Osteocyte (in vitro differentiated cells): ENCODE results near the gene POLR2C. TPM values are rescaled to one million over a fixed set of nuclear protein-coding genes. Genes with fewer than 3 reads are reported as not detected.

Experiments used
- DNase-seq: peaks from one replicate; pipeline ENCODE4 v3.0.0; 2021; ENCODE audit warnings: mixed read lengths; ENCODE audit not compliant: unreplicated experiment; ENCODE audit errors: extremely low spot score
- H3K27ac Mint-ChIP-seq: one replicate; pipeline ENCODE4 v1.8.0; 2021; ENCODE audit warnings: mild to moderate bottlenecking, mixed read lengths; ENCODE audit not compliant: unreplicated experiment
- H3K27me3 Mint-ChIP-seq: one replicate; pipeline ENCODE4 v1.8.0; 2021; ENCODE audit warnings: mixed read lengths; ENCODE audit not compliant: unreplicated experiment
- H3K36me3 Mint-ChIP-seq: one replicate; pipeline ENCODE4 v1.8.0; 2021; ENCODE audit warnings: mixed read lengths; ENCODE audit not compliant: unreplicated experiment
- H3K4me1 Mint-ChIP-seq: one replicate; pipeline ENCODE4 v1.8.0; 2021; ENCODE audit warnings: mixed read lengths; ENCODE audit not compliant: unreplicated experiment
- H3K4me3 Mint-ChIP-seq: one replicate; pipeline ENCODE4 v1.8.0; 2021; ENCODE audit warnings: mild to moderate bottlenecking, moderate library complexity, mixed read lengths; ENCODE audit not compliant: unreplicated experiment
- H3K9me3 Mint-ChIP-seq: one replicate; pipeline ENCODE4 v1.8.0; 2021; ENCODE audit warnings: mixed read lengths; ENCODE audit not compliant: unreplicated experiment
- CTCF ChIP-seq: fragments of 200-600 bp; sonication (generic); IDR thresholded peaks from 2 replicates; pipeline ENCODE4 v1.5.0; 2021; ENCODE audit warnings: antibody characterized with exemption, mild to moderate bottlenecking, moderate library complexity
- total RNA-seq: library from RNA; stranded (reverse); gene quantifications from 2 replicates; pipeline ENCODE4 v1.2.1, GENCODE V29; 2021

The POLR2C gene
- total RNA-seq, 1 donor from 2014 or later: 46.8 TPM

- Mint-ChIP-seq H3K27ac (peak overlapping the region; percentile 88), H3K36me3 (peaks cover 3% of the 10 kb centered on the region), H3K27me3 (no peaks in the 10 kb centered on the region), H3K4me3 (peak overlapping the region; percentile 94), H3K4me1 (peaks cover 21% of the 10 kb centered on the region), H3K9me3 (no peaks in the 10 kb centered on the region)
- DNase-seq: no peak
- TF ChIP-seq CTCF: no peak
These were observed 15.8 kb upstream of the POLR2C start for GRCh38 chr16:57446531-57447185.

GRCh38 chr16:57447186-57447962, 15.1 kb upstream of the POLR2C start, which contains the start of the genes CIAPIN1 and COQ9:
Gene CIAPIN1 (minus strand): TSS chr16:57447385. CDS start chr16:57440928, 6,457 bp downstream.
Gene COQ9 (plus strand): TSS chr16:57447479. CDS start chr16:57447506, 27 bp downstream.
- H3K36me3 Mint-ChIP-seq: peaks cover 5% of the 10 kb centered on the region
- H3K27ac Mint-ChIP-seq: peak within 1 kb of the TSS; percentile 88
- peak within 1 kb of the TSS; percentile 94 for H3K4me3 Mint-ChIP-seq
- no peak for TF ChIP-seq CTCF
- H3K27me3 Mint-ChIP-seq: no peaks in the 10 kb centered on the region
- H3K9me3 Mint-ChIP-seq: no peaks in the 10 kb centered on the region
- peaks cover 21% of the 10 kb centered on the region for H3K4me1 Mint-ChIP-seq
- DNase-seq: peak; percentile 97

- peaks cover 31% of the 10 kb centered on the region for H3K36me3 Mint-ChIP-seq
- no peaks in the 10 kb centered on the region for H3K27me3 Mint-ChIP-seq
- no peaks in the 10 kb centered on the region for H3K9me3 Mint-ChIP-seq
- H3K4me1 Mint-ChIP-seq: peaks cover 10% of the 10 kb centered on the region
- no peak for TF ChIP-seq CTCF
- no peak overlapping the region for H3K27ac Mint-ChIP-seq
- DNase-seq: no peak
- no peak overlapping the region for H3K4me3 Mint-ChIP-seq
These were observed 10.5 kb upstream of the POLR2C start for GRCh38 chr16:57452021-57452420.

- H3K27me3 Mint-ChIP-seq: no peaks in the 10 kb centered on the region
- peaks cover 15% of the 10 kb centered on the region for H3K4me1 Mint-ChIP-seq
- H3K36me3 Mint-ChIP-seq: peaks cover 30% of the 10 kb centered on the region
- TF ChIP-seq CTCF: no peak
- H3K4me3 Mint-ChIP-seq: peak overlapping the region; percentile 100
- H3K27ac Mint-ChIP-seq: peak overlapping the region; percentile 98
- no peaks in the 10 kb centered on the region for H3K9me3 Mint-ChIP-seq
- DNase-seq: no peak
These were observed 491 bp downstream of the POLR2C start for GRCh38 chr16:57462978-57463362.

- H3K4me3 Mint-ChIP-seq: no peak overlapping the region
- H3K9me3 Mint-ChIP-seq: no peaks in the 10 kb centered on the region
- H3K27ac Mint-ChIP-seq: no peak overlapping the region
These were observed 2.0 kb downstream of the POLR2C start for GRCh38 chr16:57464523-57464922.

More at GRCh38 chr16:57464523-57464922, 2.0 kb downstream of the POLR2C start:
- peaks cover 39% of the 10 kb centered on the region for H3K36me3 Mint-ChIP-seq
- peaks cover 15% of the 10 kb centered on the region for H3K4me1 Mint-ChIP-seq
- no peaks in the 10 kb centered on the region for H3K27me3 Mint-ChIP-seq
- no peak for TF ChIP-seq CTCF
- no peak for DNase-seq
